ENCODE measurements around the gene CNKSR2.

Gene CNKSR2

GRCh38 chrX:21374163-21374993 is at the start of gene CNKSR2:
CNKSR2 (plus strand) TSS chrX:21374418; CDS start chrX:21374898, 480 bp downstream.
- no peak for TF ChIP-seq CTCF (IDR thresholded peaks at IDR 0.05; ENCODE audit: low read depth, low read length, missing control alignments)
- no peak for DNase-seq (ENCODE audit: low read depth)
- in situ Hi-C loops (cut with HindIII; ENCODE audit: low sequenced_read_pairs) = no loop called here

GRCh38 chrX:21354725-21355124 is 19.5 kb upstream of the CNKSR2 start:
- TF ChIP-seq CTCF (IDR thresholded peaks at IDR 0.05; ENCODE audit: low read depth, low read length, missing control alignments) = no peak
- in situ Hi-C loops (cut with HindIII; ENCODE audit: low sequenced_read_pairs) = no loop called here
- H3K4me3 ChIP-seq (ENCODE audit: low read depth, low read length) = no peak overlapping the region
- DNase-seq (ENCODE audit: low read depth) = no peak

More at GRCh38 chrX:21374163-21374993, at the start of gene CNKSR2:
- H3K4me3 ChIP-seq (ENCODE audit: low read depth, low read length) = peak within 1 kb of the TSS; percentile 54

- in situ Hi-C loops (cut with HindIII; ENCODE audit: low sequenced_read_pairs) = no loop called here
- H3K4me3 ChIP-seq (ENCODE audit: low read depth, low read length) = no peak overlapping the region
- no peak for TF ChIP-seq CTCF (IDR thresholded peaks at IDR 0.05; ENCODE audit: low read depth, low read length, missing control alignments)
- no peak for DNase-seq (ENCODE audit: low read depth)
Observed at GRCh38 chrX:21355831-21356230, 18.4 kb upstream of the CNKSR2 start.

GRCh38 chrX:21369613-21370012 is 4.6 kb upstream of the CNKSR2 start:
- TF ChIP-seq CTCF (IDR thresholded peaks at IDR 0.05; ENCODE audit: low read depth, low read length, missing control alignments) = no peak
- DNase-seq (ENCODE audit: low read depth) = no peak
- H3K4me3 ChIP-seq (ENCODE audit: low read depth, low read length) = no peak overlapping the region
- in situ Hi-C loops (cut with HindIII; ENCODE audit: low sequenced_read_pairs) = no loop called here

GRCh38 chrX:21373001-21373400 is 1.2 kb upstream of the CNKSR2 start:
- TF ChIP-seq CTCF (IDR thresholded peaks at IDR 0.05; ENCODE audit: low read depth, low read length, missing control alignments) = no peak
- no peak for DNase-seq (ENCODE audit: low read depth)
- H3K4me3 ChIP-seq (ENCODE audit: low read depth, low read length) = no peak overlapping the region
- in situ Hi-C loops (cut with HindIII; ENCODE audit: low sequenced_read_pairs) = no loop called here

DNA sequence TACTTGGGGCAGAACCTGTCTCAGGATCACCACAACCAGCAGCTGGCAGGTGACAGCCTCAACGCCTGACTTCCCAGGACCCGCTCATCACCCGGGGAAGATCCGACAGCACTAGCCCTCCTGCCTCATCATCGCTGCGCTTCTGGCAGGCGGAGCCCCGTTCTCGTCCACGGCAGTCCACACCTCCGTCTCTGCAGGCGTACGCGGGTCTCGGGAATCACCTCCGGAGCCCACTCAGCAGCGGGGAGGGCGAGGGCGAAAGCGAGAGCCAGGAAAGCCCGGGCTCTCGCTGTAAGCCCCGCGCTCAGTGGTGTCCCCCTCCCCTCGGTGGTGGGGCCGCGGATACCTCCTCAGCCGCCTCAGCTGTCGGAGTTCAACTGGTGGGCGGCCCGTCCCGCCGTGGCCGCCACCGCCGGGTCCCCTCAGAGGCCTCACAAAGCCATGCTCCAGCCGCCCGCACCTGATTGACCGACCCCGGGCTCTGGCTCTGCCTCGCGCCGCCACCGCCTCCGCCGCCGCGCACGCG is 518 bp upstream of the CNKSR2 start:
- H3K4me3 ChIP-seq (ENCODE audit: low read depth, low read length) = peak overlapping the region; percentile 54
- in situ Hi-C loops (cut with HindIII; ENCODE audit: low sequenced_read_pairs) = no loop called here
- TF ChIP-seq CTCF (IDR thresholded peaks at IDR 0.05; ENCODE audit: low read depth, low read length, missing control alignments) = no peak
- DNase-seq (ENCODE audit: low read depth) = no peak

All from astrocyte of the cerebellum (primary cell).